Calu3 (cell line): ENCODE measurements around the gene FCMR. TPM values are rescaled to one million over a fixed set of nuclear protein-coding genes. Genes with fewer than 3 reads are reported as not detected.

Experiments
- BruUV-seq: library from RNA; stranded (reverse); fragments of 400-500 nt; replicated peaks from 2 replicates; lab custom pipeline; 2021; lab: Mats Ljungman, UMichigan
- CTCF ChIA-PET: fragments of 300-600 bp; sonication (Branson Sonifier 250); formaldehyde crosslinking; loops from one replicate; lab custom pipeline; 2022; ENCODE audit warnings: antibody characterized with exemption; lab: Charles Lee
- DNase-seq: peaks from one replicate; pipeline ENCODE4 v3.0.0; 2022
- H3K27ac Mint-ChIP-seq: one replicate; pipeline ENCODE4 v1.8.0; 2022; ENCODE audit warnings: mixed read lengths; ENCODE audit not compliant: unreplicated experiment
- H3K27me3 Mint-ChIP-seq: one replicate; pipeline ENCODE4 v1.8.0; 2022; ENCODE audit warnings: mixed read lengths; ENCODE audit not compliant: unreplicated experiment
- H3K36me3 Mint-ChIP-seq: one replicate; pipeline ENCODE4 v1.8.0; 2022; ENCODE audit warnings: mild to moderate bottlenecking, moderate library complexity, mixed read lengths; ENCODE audit not compliant: insufficient read depth, unreplicated experiment
- H3K4me1 Mint-ChIP-seq: one replicate; pipeline ENCODE4 v1.8.0; 2022; ENCODE audit warnings: mild to moderate bottlenecking, low read depth, mixed read lengths; ENCODE audit not compliant: unreplicated experiment
- H3K4me3 Mint-ChIP-seq: one replicate; pipeline ENCODE4 v1.8.0; 2022; ENCODE audit warnings: mild to moderate bottlenecking, low read depth, moderate library complexity, mixed read lengths; ENCODE audit not compliant: unreplicated experiment
- H3K9me3 Mint-ChIP-seq: one replicate; pipeline ENCODE4 v1.8.0; 2022; ENCODE audit warnings: low read depth, mixed read lengths; ENCODE audit not compliant: unreplicated experiment
- CTCF ChIP-seq: fragments of 200-600 bp; IDR thresholded peaks from one replicate; pipeline ENCODE4 v1.8.0; 2022; ENCODE audit warnings: antibody characterized with exemption; ENCODE audit not compliant: unreplicated experiment
- intact Hi-C: fragments of 100-400 bp; cut with micrococcal nuclease; formaldehyde crosslinking; loops from one replicate; pipeline ENCODE4 v1.10.0; 2022; ENCODE audit not compliant: unreplicated experiment
- total RNA-seq: library from RNA; stranded (reverse); gene quantifications from 2 replicates; pipeline ENCODE4 v1.2.3, GENCODE V29; 2022

Gene FCMR
- total RNA-seq, 1 experiment from 2014 or later = 1.1 TPM

DNA sequence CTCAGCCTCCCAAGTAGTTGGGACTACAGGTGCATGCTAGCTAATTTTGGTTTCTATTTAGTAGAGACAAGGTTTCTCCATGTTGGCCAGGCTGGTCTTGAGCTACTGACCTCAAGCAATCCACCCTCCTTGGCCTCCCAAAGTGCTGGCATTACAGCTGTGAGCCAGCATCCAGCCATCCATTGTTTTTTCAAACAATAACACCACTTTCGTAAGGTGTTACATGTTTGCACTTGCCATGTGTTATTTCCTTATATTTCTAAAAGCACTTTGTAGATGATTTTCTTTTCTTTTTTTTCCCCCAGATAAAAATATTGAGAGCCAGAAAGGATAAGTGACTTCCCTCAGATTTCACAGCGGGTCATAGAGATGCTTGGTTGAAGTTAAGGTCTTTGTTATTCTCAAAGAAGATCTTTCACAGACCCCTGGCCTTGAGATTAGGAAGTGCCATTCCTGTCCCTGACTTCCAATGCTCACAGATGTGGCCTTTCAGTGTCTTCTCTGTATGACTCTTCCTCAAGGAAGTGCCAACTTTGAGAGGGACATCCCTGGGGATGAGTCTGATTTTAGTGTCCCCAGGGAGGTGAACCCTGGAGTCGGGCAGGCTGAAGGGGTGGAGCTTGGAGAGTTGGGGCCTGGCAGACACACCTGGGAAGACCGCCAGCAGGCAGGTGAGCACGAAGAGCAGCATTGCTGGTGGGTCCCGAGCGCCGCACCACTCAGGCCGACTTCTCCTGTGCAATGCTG is 18.3 kb upstream of the FCMR start:
- H3K9me3 Mint-ChIP-seq = no peaks in the 10 kb centered on the region
- TF ChIP-seq CTCF = no peak
- BruUV-seq = no TSS peak
- H3K27ac Mint-ChIP-seq = peak overlapping the region; percentile 58
- intact Hi-C loops = no loop called here
- peaks cover 33% of the 10 kb centered on the region for H3K36me3 Mint-ChIP-seq
- H3K27me3 Mint-ChIP-seq = no peaks in the 10 kb centered on the region
- CTCF ChIA-PET = interaction anchor here (0.8 kb wide), 1 partner anchor 13 kb away, joined by 3 read pairs; no protein-coding TSS in a partner anchor
- DNase-seq = no peak
- H3K4me3 Mint-ChIP-seq = no peak overlapping the region
- peaks cover 57% of the 10 kb centered on the region for H3K4me1 Mint-ChIP-seq

GRCh38 chr1:206939131-206939530 is 17.4 kb upstream of the FCMR start:
- BruUV-seq = no TSS peak
- intact Hi-C loops = no loop called here
- no peak for TF ChIP-seq CTCF
- peaks cover 51% of the 10 kb centered on the region for H3K4me1 Mint-ChIP-seq
- H3K27ac Mint-ChIP-seq = no peak overlapping the region
- H3K27me3 Mint-ChIP-seq = no peaks in the 10 kb centered on the region
- no peak for DNase-seq
- H3K9me3 Mint-ChIP-seq = no peaks in the 10 kb centered on the region
- peaks cover 33% of the 10 kb centered on the region for H3K36me3 Mint-ChIP-seq
- CTCF ChIA-PET = no interaction called here
- H3K4me3 Mint-ChIP-seq = no peak overlapping the region

GRCh38 chr1:206937425-206937824 is 15.7 kb upstream of the FCMR start:
- intact Hi-C loops = no loop called here
- BruUV-seq = no TSS peak
- DNase-seq = no peak
- no peak overlapping the region for H3K4me3 Mint-ChIP-seq
- TF ChIP-seq CTCF = no peak
- H3K9me3 Mint-ChIP-seq = no peaks in the 10 kb centered on the region
- H3K27ac Mint-ChIP-seq = no peak overlapping the region
- CTCF ChIA-PET = interaction anchor here (0.7 to 1.0 kb wide), 2 partner anchors 21 to 95 kb away, joined by 3 read pairs; partner anchors contain the start of gene C1orf116
- peaks cover 25% of the 10 kb centered on the region for H3K36me3 Mint-ChIP-seq
- H3K4me1 Mint-ChIP-seq = peaks cover 34% of the 10 kb centered on the region
- no peaks in the 10 kb centered on the region for H3K27me3 Mint-ChIP-seq

DNA sequence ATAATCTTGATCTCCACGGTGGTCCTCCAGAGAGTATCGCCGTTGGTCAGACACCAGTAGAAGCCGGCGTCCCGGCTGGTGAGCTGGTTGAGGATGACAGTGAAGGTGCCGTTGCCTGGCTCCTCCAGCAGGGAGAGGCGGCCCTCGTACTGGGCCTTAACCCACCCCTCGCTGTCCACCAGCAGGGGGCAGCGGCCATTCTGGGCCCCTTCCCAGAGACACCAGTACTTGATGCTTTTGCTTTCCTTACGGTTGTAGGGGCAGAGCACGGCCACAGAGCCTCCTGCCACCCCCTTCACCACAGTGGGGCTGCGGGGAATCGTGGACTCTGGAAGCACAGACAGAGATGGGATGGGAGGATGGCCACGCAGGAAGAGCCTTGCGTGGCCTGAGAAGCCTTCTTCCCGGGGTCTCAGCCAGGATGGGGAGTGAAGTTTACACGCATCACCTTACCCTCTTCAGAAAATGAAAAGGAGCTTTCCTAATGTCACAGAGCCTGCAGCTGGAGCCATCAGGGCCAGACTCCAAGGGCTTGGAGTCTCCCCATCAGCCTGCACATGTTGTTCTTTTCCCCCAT is 13.8 kb upstream of the FCMR start:
- intact Hi-C loops = loop anchor here (2.0 kb wide), 1 partner anchor 43 kb away; no protein-coding TSS in a partner anchor

More for the DNA sequence above, 13.8 kb upstream of the FCMR start:
- CTCF ChIA-PET = interaction anchor here (0.6 to 1.4 kb wide), 6 partner anchors 16 to 117 kb away, joined by 3 to 10 read pairs (median 3); partner anchors contain the start of gene PFKFB2
- Mint-ChIP-seq H3K27ac (no peak overlapping the region), H3K4me1 (peaks cover 16% of the 10 kb centered on the region), H3K9me3 (no peaks in the 10 kb centered on the region), H3K27me3 (no peaks in the 10 kb centered on the region), H3K36me3 (peaks cover 11% of the 10 kb centered on the region), H3K4me3 (no peak overlapping the region)
- no TSS peak for BruUV-seq
- TF ChIP-seq CTCF = peak; percentile 69
- DNase-seq = peak; percentile 70
